Fibroblast of skin of back (primary cell): ENCODE measurements around the gene ITPK1.

ENCODE experiments used
- DNase-seq: peaks from one replicate; pipeline ENCODE4 v3.0.0-alpha.2; 2013

ITPK1 gene

DNA sequence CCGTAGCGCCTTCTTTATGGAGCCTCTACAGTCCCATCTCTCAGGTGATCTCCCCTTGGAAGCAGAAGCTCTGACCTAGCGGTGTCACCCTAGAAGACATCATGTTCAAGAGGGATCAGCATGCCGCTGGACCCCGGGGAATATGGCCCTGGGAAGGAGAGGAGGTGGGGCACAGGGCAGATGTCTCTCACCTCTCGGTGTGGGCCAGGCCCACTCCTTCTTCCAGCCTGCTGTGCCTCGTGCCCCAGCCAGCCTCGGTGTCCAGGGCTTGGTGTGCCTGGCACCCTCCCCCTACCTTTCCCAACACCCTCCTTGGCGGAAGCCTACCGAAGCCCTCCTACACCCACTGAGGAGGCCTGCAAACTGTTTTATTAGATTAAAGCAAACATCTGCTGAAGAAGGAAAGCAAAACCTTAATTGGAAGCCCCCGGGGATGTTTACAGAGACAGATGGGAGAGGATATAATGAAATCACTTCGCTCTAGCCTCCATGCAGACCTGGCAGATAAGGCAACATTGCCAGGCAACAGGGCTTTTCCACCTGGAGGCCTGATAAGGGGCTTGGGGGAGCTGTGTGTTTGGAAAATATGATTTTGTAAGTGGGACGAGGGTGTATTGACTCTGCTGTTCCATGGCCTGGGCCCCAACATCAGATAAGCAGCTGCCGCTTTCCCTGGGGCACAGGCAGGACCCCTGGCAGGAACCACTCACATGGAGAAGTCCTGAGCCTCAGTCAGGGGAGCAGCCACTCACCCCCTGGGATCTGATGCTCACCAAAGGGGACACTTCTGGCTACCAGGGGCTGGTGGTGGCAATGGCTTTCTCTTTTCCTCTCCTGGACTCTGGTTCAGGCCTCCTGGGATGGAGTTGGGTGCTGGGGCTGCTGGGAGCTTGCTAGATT is 198.4 kb downstream of the ITPK1 start:
- no peak for DNase-seq

DNA sequence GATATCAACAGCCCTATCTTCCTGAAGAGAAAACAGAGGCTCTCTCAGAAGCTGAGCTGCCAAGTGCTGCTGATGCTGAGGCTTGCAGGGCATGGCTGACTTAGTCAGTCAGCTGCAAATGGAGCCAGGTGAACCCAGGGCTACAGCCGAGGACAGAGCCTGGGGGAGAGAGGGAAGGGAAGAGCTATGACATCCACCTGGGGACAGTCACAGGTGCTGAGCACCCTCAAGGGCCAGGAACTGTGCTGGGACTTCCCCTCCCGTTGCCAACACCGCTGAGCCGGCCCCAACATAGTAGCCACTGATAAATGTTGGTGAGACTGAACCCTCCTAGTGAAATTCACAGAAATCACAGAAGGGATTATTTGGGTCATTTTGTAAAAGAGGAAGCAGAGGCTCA is 199.5 kb downstream of the ITPK1 start:
- DNase-seq, result no peak

DNA sequence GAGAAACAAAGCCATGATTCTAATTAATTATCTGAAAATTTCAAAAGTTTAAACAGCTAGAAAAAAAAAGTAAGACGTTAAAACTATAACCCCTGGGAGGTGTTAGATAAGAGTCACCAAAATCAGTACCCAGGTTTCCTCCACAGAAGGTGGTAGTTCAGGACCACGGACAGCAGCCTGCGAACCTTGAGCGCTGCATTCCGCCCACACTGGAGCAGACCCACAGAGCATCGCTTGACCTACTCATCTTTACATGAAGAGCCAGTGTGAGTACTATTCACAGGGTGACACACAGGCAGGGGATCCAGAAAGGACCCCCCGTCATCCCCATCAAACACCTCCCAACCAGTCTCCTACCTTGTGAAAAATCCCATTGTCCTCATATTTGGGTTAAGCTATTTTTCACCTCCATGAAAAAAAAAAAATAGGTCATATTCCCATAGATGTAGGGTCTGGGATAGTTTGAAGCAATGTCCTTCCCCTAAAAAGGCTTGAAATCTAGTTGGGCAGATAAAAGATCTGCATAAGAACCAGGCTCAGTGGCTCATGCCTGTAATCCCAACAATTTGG is 201.6 kb downstream of the ITPK1 start:
- peak; percentile 30 for DNase-seq

DNA sequence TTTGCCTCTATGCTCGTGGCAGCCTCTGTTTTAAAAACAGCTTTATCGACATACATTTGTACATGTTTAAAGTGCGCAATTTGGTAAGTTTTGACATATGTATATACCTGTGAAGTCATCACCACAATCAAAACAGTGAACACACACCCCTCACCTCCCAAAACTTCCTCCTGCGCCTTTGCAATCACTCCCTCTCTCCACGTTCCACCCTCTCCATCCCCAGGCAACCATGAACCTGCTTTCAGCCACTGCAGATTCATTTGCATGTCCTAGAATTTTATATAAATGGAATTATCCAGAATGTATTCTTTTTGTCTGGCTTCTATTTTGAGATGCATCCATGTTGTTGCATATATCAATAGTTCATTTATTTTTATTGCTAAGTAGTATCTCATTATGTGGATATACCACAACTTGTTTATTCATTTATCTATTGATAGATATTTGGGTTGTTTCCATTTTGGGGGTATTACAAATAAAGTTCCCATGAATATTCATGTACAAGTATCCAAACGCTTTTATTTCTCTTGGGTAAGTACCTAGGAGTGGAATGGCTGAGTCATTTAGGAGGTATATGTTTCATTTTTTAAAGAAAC is 208.3 kb downstream of the ITPK1 start:
- DNase-seq, result no peak

DNA sequence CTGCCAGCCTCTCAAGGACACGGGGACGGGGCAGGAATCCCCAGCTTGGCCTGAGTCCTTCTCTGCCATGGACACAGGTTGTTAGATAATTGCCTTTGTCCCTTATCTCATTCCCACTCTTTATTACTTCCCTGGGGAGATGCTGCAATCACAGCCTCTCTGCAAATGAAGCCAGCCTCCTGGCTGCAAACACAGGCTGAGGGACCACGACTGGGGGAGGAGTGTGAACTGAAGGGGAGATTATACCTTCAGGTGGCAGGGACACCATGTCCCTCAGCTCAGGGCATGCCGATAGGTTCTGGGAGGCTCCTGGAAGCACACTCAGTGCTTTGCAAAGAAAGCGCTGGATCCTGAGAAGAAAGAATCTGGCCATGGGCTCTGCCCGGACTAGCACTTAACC is 208.9 kb downstream of the ITPK1 start:
- no peak for DNase-seq

DNA sequence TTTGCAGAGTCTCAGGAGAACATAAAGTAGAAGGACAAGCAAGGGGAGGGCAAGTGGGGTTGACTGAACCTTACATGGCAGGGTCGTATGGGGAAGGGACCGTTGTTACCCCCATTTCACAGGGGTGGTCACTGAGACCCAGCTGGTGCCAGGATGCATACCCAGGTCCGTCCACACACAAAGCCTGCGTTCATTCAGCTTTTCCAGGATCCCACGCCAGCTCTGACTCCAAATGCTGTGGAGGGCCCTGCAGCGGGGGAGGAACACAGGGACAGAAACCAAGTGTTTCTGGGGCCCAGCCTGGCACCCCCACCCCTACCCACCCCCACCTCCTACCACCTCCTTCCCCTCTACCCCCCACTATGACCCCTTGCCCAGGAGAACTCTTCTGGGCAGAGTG is 209.3 kb downstream of the ITPK1 start:
- no peak for DNase-seq

DNA sequence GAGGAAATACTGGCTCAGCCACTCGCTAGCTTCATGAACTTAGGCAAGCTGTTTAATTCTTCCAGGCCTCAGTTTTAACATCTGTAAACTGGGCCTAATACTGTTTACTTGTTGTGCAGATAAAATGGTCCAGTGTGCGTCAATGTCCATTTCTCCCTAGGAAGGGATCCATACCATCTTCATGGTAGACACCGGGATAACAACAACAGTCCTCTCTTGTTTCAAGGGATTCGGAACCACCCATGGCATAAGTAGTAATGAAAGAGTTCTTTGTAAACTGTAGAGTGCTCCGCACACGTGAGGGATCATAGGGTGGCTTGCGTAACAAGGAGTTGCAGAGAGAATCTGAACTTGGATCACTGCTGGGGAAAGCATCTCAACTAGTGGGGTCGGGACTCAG is 210.1 kb downstream of the ITPK1 start:
- no peak for DNase-seq

DNA sequence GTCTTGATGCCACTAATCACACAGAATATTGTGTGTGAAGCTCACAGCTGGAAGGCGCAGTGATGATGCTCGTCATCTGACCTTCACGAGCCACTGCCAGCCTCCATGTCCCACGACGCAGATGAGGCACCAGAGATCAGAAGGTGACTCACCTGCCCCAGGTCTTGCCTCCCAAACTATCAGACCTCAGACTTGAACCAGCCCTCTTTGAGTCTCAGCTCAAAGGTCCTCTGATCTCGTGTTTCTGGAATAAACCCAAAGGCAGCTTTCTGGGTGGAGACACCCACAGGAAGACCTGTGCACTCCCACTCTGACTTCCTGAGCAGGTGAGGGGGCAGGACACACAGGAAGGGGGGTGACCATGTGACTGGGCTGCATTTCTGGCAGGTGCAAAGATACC is 212.4 kb downstream of the ITPK1 start:
- DNase-seq, result no peak

DNA sequence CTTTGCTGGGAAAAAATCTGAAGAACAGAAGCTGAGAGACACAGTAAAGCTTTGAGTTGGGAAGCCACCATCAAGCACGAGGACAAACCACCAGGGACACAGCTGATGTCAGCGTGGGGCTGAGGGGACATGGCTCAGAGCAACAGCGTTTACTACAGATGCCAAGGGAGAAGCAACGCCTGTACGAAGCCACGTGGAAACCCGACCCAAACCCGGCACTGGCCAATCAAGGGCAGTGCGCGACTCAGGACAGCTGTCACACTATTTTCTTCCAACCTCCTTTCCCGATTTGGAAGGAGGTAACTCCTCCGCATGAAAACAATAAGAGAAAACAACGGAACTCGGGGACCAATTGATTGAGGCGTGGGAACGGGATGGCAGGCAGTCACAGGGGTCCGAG is 213.0 kb downstream of the ITPK1 start:
- no peak for DNase-seq

DNA sequence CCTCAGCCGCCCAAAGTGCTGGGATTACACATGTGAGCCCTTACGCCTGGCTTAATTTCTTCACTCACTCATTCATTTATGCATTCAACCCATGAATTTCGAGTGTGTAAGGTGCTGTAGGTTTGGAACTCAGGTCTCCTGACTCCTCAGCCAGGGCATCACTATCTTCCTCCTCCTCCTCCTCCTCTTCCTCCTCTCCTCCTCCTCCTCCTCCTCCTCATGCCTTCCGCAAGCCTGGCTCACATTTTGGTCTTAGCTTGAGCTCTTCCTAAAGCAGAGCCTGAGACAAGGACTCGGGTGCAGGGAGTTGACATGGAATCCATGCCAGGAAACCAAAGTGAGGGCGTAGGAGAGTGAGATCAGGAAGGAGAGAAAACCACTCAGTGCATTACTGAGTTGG is 213.5 kb downstream of the ITPK1 start:
- DNase-seq, result no peak

DNA sequence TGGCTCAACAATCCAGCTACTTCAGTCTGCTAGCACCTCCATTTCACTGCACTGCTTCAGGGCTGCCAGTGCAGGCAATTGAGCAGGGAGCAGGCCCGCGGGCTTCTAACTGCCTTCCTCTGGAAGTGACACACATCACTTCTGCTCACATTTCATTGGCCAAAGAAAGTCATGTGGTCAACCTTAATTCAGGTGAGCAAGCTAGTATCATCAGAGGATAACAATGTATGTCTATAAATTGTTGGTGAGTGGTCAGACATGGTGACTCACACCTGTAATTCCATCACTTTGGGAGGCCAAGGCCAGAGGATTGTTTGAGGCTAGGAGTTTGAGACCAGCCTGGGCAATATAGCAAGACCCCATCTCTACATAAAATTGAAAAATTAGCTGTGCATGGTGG is 215.1 kb downstream of the ITPK1 start:
- DNase-seq, result no peak

DNA sequence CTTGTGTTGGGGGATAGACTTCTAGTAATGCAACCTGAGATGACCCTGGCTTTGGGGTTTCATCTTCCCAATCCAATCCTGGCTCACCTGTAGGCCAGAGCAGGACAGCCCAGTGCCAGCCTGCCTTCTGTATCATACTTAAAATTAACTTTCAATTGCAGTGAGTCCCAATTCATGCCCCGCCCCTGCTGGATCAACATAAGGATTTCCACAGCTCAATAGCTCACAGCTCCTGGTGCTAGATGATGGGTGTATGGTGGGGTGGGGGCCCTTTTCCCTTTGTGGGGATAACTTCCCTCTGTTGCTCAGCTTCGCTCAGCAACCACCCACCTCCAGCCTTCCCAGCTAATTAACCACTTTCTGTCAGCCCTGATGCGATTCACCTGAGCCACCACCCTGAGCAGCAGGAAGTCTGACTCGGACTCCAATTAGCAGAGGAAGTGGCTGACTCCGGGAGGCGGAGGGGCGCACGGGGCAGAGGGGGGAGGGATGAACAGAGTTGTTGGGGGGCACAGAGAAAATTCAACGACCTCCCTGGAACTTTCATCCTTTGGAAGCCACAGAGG is 217.1 kb downstream of the ITPK1 start:
- DNase-seq, result no peak

DNA sequence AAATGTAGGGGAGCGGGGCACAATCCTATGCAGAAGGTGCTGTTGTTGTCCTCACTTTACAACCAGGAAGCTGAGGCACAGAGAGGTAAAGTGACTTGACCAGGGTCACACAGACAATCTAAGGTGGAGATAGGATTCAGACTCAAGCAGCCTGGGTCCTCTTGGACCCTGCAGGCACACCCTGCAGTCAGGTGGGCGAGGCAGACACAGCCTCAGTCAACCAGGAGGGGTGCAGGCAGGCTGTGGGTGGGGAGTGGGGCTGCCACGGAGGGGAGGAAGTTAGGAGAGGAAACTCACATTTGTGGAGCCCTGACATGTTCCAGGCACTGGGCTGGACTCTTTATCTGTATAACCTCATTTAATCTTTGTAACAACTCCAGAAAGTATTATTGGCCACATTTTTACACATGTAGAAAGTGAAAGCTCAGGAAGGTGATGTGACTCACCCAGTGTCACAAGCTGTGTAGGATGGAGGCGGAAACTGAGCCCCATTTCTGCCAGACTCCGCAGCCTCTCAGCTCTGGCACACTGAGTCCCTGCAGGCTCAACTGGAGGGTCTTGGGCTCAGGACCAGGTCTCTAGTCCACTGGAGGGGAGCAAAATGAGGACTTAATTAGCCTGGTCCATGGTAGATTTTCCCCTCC is 217.7 kb downstream of the ITPK1 start:
- no peak for DNase-seq

DNA sequence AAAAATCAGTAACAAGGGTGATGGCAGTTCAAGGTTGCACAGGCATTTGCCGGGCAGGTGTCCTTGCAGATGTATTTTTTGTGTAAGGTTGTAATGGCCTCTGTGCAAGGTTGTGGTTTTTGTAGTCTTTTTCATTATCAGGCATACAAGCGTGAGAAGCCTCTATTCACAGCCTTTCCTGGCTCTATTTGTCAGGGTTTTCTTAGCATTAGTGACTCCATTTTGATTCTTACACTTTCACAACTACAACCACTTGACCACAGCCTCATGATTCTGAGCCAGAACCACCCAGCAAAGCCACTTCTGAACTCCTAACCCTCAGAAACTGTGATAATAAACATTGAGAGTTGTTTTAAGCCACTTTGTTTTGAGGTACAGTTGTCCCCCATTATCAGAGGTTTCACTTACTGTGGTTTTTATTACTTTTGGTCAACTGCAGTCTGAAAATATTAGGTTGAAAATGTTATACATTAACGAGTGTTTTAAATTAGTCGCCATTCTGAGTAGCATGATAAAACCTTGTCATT is 220.3 kb downstream of the ITPK1 start:
- no peak for DNase-seq

DNA sequence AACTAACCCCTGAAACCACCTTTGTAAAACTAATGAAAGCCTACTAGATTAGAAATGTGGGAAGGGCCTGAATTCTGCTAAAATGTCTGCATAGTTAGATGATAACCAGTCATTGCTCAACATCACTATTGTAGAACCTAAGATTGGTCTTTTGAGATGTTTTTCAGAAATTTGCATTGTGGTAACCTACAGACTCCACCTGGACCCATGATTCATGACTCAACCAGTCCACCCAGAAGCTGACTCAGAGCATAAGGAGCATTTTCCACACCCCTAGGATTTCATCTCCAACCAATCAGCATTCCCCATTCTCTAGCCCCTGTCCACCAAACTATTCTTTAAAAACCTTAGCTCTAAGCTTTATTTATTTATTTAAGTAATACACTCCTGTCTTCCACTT is 223.1 kb downstream of the ITPK1 start:
- DNase-seq, result no peak

DNA sequence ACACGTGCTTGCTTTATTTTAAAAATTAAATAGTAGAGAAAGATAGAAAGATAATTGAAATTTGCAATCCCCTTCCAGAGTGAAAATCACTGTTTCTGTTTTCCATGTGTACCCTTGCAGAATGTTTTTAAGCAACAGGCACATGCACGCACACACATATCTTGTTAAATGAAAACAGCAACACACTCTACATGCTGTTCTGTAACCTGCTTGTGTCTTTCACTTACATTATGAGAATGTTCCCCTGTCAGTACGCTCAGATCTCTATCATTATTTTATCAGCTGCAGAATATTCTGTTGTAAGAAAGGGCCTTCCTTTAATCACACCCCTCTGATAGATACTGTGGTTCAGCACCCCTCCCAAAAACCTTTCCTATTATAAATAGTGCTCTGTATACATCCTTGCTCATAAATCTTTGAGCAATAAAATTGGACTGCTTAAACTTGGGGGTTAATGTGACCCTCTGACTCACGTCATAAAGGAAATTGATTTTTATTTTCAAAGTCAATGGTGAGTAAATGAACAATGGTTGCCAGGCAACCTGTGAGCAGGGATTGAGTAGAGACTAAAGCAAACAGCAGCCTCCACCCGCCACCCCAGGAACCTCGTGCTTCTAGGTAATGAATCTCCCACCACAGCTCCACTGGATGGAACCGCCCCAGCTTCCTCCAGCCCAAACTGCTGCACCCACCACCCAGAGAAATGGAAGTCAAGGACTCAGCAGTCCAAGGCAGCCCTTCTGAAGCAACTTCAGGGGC is 224.7 kb downstream of the ITPK1 start:
- DNase-seq, result no peak

DNA sequence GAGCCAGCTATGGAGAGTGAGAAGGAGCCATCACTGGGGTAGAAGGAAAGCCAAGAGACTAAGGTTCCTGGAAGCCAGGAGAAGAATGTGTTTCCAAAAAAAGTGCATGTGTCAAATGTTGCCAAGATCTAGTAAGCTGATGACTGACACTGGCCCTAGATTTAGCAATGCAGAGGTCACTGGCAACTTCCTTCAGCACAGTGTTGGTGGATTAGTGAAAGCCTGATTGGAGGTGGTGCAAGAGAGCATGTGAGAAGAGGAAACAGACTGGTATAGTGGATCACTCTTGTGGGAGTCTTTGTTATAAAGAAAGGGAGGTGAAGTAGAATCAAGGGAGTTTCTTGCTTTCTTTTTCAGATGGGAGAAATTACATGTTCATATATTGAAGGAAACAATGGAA is 226.8 kb downstream of the ITPK1 start:
- no peak for DNase-seq

DNA sequence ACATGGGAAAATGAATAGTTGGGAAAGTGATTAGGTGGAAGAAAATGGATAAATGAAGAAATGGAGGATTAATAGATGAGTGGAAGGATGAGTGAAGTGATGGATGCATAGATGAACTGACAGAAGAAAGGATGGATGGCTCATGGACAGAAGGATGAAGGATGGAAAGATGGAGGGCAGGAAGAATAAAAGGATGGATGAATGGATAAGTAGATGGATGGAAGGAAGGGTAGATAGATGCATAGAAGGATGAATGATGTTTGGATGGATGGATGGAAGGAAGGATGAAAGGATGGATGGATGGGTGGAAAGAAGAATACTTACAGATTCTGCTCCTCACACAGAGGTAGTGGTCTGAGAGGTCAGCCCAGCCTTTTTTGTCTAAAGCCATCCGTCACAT is 228.6 kb downstream of the ITPK1 start:
- DNase-seq, result no peak
